T-helper 1 cell treated with Interleukin-12 subunit alpha and Interleukin-12 subunit beta and Interleukin-4 antibody, amounts not matched to agents 30 ng/mL and 1 ng/mL, for 36 hours (primary cell): ENCODE measurements around the gene CTNND1. TPM values are rescaled to one million over a fixed set of nuclear protein-coding genes. Genes with fewer than 3 reads are reported as not detected.
"Not testable (repeated sequence)": the region's sequence is repeated elsewhere in the genome, so short reads cannot be mapped to it uniquely, and the experiment has no call there.

Source experiments
- intact Hi-C: fragments of 100-400 bp; cut with micrococcal nuclease; formaldehyde crosslinking; loops from one replicate; pipeline ENCODE4 v1.15.1; 2024
- total RNA-seq: library from RNA; stranded (reverse); gene quantifications from 2 replicates; pipeline ENCODE4 v1.2.3, GENCODE V29; 2022

Gene CTNND1
- total RNA-seq, 1 donor from 2014 or later = 10.1 TPM

GRCh38 chr11:57788703-57789088 lies 27.1 kb downstream of the CTNND1 start:
- intact Hi-C loops = no loop called here

DNA sequence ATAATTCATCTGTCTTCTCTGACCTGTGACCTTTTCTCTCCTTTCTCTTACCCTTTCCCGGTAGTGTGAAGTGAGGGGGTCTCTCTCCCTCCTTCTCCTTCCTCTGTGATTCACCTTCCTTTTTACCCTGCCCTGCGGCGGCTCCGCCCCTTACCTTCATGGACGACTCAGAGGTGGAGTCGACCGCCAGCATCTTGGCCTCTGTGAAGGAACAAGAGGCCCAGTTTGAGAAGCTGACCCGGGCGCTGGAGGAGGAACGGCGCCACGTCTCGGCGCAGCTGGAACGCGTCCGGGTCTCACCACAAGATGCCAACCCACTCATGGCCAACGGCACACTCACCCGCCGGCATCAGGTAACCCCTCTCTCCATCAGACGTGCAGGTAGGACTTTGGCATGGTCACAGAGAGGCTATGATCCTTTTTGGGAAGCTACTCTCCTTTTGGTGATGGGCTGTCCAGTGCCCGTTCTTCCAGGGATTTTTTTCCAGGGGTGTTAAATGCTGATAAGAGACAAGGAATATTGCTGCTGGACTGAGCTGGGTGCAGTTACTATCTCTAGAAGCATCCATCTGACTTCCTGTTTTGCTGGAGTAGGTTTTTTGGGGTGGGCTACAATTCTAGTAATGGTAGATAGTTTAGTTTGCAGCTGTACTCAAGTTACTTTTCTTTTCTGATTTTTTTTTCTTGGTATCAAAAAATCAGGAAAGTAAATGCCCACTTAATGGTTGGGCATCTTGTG lies 29.9 kb downstream of the CTNND1 start:
- intact Hi-C loops = loop anchor here (1.0 to 2.0 kb wide), 12 partner anchors 9 to 787 kb away; partner anchors contain the start of genes CLP1, MED19, SELENOH and SSRP1

DNA sequence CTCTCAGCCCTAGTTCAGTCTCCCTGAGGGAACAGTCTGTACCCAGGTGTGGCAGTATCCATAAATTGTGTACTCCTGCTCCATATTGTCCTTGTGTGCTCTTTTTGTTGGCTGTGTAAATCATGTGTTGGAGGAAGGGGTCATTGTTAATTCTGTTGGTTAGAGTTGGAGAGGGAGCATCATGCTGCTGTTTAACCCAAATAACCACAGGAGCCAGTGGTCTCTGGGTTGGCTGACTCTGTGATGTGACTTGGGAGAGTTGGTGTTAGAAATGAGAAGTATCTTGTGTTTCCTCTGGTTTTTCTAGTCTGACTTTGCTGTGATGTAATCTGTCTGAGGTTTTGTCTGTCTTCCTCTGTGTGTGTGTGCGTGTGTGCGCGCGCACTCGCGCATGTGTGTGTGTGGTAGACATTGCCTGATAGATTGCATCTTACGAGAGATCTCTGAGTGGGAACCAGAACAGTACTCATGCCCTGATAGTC lies 30.5 kb downstream of the CTNND1 start:
- intact Hi-C loops = loop anchor here (1.0 to 2.0 kb wide), 12 partner anchors 8 to 787 kb away; partner anchors contain the start of genes CLP1, MED19, SELENOH and SSRP1

GRCh38 chr11:57792870-57793269 lies 31.3 kb downstream of the CTNND1 start:
- intact Hi-C loops = loop anchor here (1.0 to 2.0 kb wide), 12 partner anchors 7 to 786 kb away; partner anchors contain the start of genes CLP1, MED19, SELENOH and SSRP1

DNA sequence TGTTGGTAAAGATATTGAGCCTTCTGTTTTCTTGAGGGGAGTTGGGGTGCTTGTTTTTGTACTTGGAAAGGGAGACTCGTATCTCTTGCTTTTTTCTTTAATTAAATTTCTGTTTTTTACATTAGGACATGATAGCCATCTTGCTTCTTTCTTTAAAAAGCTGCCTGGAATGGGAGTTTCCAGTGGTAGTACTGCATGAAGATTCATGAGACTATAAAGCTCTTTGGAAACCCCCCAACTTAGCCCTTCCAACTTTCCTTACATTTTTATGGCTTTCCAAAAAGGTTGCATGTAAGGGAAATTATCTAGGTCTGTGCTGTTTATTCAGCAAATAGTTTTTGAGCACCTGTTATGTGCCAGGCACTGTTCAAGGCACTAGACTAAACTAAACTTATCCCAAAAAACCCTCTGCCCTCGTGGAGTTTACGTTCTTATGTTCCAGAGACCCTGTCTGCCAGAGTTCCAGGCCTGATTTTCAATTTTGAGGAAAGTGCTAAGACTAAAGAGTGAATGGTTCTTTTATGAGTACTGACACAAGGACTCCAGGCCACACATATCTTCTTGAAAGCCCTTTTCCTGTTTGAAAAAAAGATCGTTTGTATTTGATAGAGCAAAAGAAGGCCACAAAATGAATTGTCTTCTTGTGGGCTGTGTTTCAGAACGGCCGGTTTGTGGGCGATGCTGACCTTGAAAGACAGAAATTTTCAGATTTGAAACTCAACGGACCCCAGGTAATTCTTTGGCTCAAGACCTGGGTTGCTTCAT lies 31.9 kb downstream of the CTNND1 start:
- intact Hi-C loops = loop anchor here (2.0 kb wide), 7 partner anchors 137 to 785 kb away; partner anchors contain the start of genes CLP1, SSRP1, TIMM10 and UBE2L6

DNA sequence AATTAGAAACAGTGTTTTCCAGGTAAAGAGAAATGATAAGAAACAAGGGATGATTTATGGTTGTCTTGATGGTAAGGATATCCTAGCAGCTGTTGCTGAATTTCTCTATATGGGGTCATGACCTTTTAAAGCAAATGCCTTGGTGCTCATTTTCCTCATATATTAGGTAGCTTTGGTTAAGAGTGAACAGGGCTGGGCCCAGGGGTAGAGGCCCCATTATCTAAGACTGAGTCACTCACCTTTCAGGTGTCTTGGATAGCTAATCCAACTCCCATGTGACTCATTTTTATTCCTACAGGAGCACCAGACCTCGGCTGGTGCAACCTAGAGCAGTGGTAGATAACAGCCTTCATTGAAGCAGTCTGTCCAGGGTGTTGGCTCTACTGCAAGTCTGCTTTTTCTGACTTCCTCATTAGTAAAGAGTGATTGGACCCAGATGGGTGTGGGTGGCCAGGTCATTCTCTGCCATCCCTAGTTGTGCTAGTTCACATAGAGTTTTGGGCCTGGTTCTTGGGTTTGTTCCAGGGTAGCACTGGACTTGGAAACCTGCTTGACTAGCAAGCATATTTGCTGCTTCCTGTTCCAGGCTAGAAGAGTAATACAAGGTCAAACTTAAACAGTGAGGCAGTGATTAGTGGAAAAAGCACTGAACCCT lies 37.4 kb downstream of the CTNND1 start:
- intact Hi-C loops = no loop called here

- intact Hi-C loops = loop anchor here (1.0 to 5.0 kb wide), 13 partner anchors 8 to 1817 kb away; partner anchors contain the start of genes BTBD18, CLP1, MED19 and OSBP
These were observed 39.0 kb downstream of the CTNND1 start for GRCh38 chr11:57800444-57801182.

DNA sequence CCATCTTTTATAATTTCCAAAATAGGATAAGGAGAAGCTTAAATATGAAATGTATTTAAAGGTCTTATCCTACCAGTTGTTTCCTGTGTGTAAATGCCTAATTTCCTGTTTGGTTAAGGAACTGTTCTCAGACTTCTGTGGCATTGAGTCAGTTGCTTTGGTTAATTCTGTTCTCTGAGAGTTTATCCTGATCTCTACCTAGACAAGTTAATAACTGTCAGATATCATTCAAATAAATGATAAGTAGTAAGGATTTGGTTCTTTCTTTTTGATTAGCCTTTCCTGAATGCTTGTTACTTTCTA lies 39.5 kb downstream of the CTNND1 start:
- intact Hi-C loops = loop anchor here (2.0 to 5.0 kb wide), 3 partner anchors 344 to 1816 kb away; partner anchors contain the start of gene OSBP

- intact Hi-C loops = loop anchor here (5.0 kb wide), 1 partner anchor 1815 kb away; the partner anchor contains the start of gene OSBP
These were observed 40.8 kb downstream of the CTNND1 start for GRCh38 chr11:57802411-57802810.

- intact Hi-C loops = loop anchor here (5.0 kb wide), 1 partner anchor 1813 kb away; the partner anchor contains the start of gene OSBP
These were observed 42.9 kb downstream of the CTNND1 start for GRCh38 chr11:57804466-57804865.

DNA sequence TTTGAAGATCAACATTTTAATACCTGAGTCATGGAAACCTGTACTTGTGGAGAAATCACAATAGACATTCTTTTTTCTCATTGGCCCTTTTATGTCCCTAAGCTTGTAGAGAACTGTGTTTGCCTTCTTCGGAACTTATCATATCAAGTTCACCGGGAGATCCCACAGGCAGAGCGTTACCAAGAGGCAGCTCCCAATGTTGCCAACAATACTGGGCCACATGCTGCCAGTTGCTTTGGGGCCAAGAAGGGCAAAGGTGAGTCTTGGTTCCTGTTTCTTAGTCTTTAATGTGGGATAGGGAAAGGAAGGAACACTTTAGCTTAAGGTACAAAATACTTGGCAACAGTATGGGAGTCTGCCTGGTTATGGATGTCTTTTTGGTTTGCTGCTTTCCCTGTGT lies 44.2 kb downstream of the CTNND1 start:
- intact Hi-C loops = no loop called here

- intact Hi-C loops = no loop called here
These were observed 51.0 kb downstream of the CTNND1 start for GRCh38 chr11:57812634-57813033.

DNA sequence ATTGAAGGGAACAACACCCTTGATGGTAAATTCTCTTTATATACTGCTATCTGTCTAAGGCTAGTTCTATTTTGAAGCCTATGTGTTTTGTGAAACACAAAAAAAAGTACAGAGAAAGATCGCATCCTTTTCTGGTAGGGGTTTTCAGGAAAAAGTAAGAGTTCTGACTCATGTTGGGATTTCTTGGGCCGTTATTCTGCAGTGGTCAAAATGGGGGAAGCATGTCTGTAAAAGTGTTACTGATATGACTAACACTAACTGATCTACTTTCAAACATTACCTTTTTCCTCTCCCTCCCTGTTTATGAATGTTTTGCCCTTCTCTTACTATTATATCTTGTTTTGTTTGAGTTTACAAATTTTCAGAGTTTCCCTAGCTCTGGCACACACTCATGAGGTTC lies 53.9 kb downstream of the CTNND1 start:
- intact Hi-C loops = no loop called here

- intact Hi-C loops = no loop called here
These were observed 54.3 kb downstream of the CTNND1 start for GRCh38 chr11:57815877-57816276.

- intact Hi-C loops = no loop called here
These were observed 57.2 kb downstream of the CTNND1 start for GRCh38 chr11:57818812-57819211.

DNA sequence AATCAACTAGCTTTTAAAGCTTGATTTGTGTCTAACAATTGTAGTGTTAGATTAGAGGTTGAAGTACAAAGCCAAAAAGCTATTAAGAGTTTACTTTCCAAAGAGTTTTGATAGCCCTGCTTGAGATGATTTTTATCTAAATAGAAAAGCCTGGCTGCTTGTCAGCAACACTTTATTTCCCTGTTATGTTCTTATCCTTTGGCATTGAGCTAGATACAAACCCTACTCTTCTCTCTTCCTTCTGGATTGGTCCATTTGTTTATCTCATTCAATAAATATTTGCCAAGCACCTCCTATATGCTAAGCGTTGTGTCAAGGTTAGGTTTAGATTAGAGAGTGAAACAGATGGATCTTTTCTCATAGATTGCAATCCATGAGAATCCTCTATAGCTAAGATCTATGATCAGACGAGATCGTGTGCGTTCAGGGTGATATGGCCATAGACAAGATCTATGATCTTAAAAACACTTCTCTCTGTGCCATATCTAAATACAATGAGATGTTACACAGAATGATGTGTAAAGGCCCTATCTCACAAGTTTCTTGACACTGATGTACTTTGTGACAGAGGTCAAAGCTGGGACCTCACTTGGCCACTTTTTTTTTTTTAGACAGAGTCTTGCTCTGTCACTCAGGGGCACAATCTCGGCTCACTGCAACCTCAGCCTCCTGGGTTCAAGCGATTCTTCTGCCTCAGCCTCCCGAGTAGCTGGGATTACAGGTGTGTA lies 57.8 kb downstream of the CTNND1 start:
- intact Hi-C loops = no loop called here

GRCh38 chr11:57823859-57824258 lies 62.3 kb downstream of the CTNND1 start:
- intact Hi-C loops = no loop called here

GRCh38 chr11:57834852-57835251 lies 73.2 kb downstream of the CTNND1 start:
- intact Hi-C loops = no loop called here

- intact Hi-C loops = not testable (repeated sequence)
These were observed 77.0 kb downstream of the CTNND1 start for GRCh38 chr11:57838609-57839008.

DNA sequence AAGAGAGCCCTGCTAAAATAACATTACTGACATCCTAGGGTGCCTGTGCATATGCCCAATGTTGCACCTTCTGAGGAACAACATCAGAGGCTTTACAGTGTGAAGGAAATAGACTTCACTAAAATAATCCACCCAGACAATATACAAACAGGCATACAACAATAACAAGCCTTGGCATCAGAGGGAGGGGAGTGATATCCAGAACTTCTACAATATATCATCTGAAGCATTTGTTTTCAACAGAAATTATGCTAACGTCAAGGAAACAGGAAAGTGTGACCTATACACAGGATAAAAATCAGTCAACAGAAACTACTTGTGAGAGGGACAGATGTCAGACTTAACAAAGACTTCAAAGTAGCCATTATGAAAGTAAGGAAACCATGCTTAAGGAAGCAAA lies 81.3 kb downstream of the CTNND1 start:
- intact Hi-C loops = no loop called here
